MCF 10A (cell line): ENCODE measurements around the gene AARS2. TPM values are rescaled to one million over a fixed set of nuclear protein-coding genes. Genes with fewer than 3 reads are reported as not detected.

ENCODE experiments used
- BruUV-seq: library from RNA; stranded (reverse); fragments of 400-500 nt; replicated peaks from 2 replicates; lab custom pipeline; 2021; lab: Mats Ljungman, UMichigan
- CTCF ChIA-PET: fragments of 300-600 bp; sonication (Branson Sonifier 250); formaldehyde crosslinking; extraction: SDS; loops from one replicate; lab custom pipeline; 2021; ENCODE audit warnings: antibody characterized with exemption, inconsistent platforms; lab: Yijun Ruan, JAX
- POLR2A ChIA-PET: fragments of 300-600, 350-650 bp; sonication (Branson Sonifier 250); formaldehyde crosslinking; extraction: SDS; loops from one replicate; lab custom pipeline; 2020; ENCODE audit warnings: antibody characterized with exemption, inconsistent platforms; lab: Yijun Ruan, JAX
- DNase-seq: peaks from one replicate; pipeline ENCODE4 v3.0.0-alpha.2; 2018; ENCODE audit not compliant: unreplicated experiment
- H3K27ac Mint-ChIP-seq: one replicate; pipeline ENCODE4 v1.8.0; 2022; ENCODE audit warnings: mild to moderate bottlenecking, low read depth, mixed read lengths; ENCODE audit not compliant: unreplicated experiment
- H3K27me3 Mint-ChIP-seq: one replicate; pipeline ENCODE4 v1.8.0; 2022; ENCODE audit warnings: mixed read lengths; ENCODE audit not compliant: insufficient read depth, unreplicated experiment
- H3K36me3 Mint-ChIP-seq: one replicate; pipeline ENCODE4 v1.8.0; 2022; ENCODE audit warnings: mild to moderate bottlenecking, moderate library complexity, mixed read lengths; ENCODE audit not compliant: insufficient read depth, unreplicated experiment
- H3K4me1 Mint-ChIP-seq: one replicate; pipeline ENCODE4 v1.8.0; 2022; ENCODE audit warnings: mixed read lengths; ENCODE audit not compliant: insufficient read depth, unreplicated experiment
- H3K4me3 Mint-ChIP-seq: one replicate; pipeline ENCODE4 v1.8.0; 2022; ENCODE audit warnings: mild to moderate bottlenecking, moderate library complexity, mixed read lengths; ENCODE audit not compliant: unreplicated experiment
- H3K9me3 Mint-ChIP-seq: one replicate; pipeline ENCODE4 v1.8.0; 2022; ENCODE audit warnings: mixed read lengths; ENCODE audit not compliant: unreplicated experiment
- intact Hi-C: fragments of 100-400 bp; cut with micrococcal nuclease; formaldehyde crosslinking; loops from 2 replicates; pipeline ENCODE4 v1.14.1; 2022
- total RNA-seq: library from RNA; stranded (reverse); gene quantifications from 2 replicates; pipeline ENCODE4 v1.2.3, GENCODE V29; 2022
- TF ChIP-seq, protein P1 (sequence below): fragments of 200-600 bp; IDR thresholded peaks from one replicate; pipeline ENCODE4 v1.8.0; 2022; ENCODE audit warnings: antibody characterized with exemption, mild to moderate bottlenecking; ENCODE audit not compliant: unreplicated experiment

AARS2 gene
- total RNA-seq, 1 experiment from 2014 or later: 15.5 TPM

DNA sequence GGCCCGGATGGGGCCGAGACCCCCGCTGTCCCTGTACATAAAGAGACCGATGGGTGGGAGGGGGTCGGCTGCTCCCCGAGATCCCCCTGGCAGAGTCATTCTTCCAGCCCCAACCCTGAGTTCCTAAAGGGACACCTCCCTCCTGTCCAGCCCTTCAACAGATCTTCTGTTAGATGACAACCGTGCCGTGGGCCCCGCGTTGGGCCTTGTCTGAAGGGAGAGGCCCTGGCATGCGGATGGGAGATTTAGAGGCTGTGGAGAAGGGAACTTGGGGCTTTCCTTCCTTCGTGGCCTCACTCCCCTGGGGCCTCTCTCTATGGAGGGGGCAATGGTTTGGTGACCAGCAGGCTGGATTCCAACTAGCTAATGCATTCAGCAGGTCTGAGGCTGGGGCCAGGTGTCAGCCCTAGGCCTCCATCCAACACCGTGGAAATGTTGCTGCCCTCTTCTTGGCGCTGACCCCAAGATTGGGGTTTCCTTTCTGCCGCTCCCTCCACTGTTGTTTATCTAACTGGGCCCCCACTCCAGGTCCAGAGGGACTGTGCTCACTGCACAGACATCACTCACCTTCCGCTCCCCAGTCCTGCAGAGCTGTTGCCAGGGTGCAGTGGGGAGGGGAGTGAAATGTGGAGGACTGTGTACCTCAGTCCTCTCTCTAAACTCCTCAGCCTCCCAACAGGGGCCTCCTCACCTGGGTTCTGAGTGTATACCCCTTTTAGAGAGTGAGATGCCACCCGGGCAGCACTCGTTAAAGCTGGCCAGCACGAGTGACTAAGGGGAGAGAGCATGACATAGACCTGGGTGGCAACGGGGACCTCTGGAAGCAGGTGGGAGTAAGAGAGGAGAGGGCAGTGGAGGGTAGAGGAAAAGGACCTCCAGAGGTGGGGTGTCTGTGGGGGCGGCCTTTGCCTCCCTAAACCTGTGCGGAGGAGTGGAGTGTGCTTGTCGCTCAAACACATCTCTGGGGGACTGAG lies 36.2 kb downstream of the AARS2 start:
- Mint-ChIP-seq H3K27ac (no peak overlapping the region), H3K9me3 (no peaks in the 10 kb centered on the region), H3K4me3 (no peak overlapping the region), H3K27me3 (peaks cover 51% of the 10 kb centered on the region), H3K36me3 (no peaks in the 10 kb centered on the region), H3K4me1 (no peaks in the 10 kb centered on the region)
- ChIA-PET POLR2A (no interaction called here), CTCF (interaction anchor here (0.8 to 2.0 kb wide), 3 partner anchors 9 to 124 kb away, joined by 3 to 9 read pairs (median 4); partner anchors contain the start of gene AARS2)
- intact Hi-C loops: no loop called here
- no peak for DNase-seq
- BruUV-seq: no TSS peak
- TF ChIP-seq, protein P1, sequence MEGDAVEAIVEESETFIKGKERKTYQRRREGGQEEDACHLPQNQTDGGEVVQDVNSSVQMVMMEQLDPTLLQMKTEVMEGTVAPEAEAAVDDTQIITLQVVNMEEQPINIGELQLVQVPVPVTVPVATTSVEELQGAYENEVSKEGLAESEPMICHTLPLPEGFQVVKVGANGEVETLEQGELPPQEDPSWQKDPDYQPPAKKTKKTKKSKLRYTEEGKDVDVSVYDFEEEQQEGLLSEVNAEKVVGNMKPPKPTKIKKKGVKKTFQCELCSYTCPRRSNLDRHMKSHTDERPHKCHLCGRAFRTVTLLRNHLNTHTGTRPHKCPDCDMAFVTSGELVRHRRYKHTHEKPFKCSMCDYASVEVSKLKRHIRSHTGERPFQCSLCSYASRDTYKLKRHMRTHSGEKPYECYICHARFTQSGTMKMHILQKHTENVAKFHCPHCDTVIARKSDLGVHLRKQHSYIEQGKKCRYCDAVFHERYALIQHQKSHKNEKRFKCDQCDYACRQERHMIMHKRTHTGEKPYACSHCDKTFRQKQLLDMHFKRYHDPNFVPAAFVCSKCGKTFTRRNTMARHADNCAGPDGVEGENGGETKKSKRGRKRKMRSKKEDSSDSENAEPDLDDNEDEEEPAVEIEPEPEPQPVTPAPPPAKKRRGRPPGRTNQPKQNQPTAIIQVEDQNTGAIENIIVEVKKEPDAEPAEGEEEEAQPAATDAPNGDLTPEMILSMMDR: no peak

DNA sequence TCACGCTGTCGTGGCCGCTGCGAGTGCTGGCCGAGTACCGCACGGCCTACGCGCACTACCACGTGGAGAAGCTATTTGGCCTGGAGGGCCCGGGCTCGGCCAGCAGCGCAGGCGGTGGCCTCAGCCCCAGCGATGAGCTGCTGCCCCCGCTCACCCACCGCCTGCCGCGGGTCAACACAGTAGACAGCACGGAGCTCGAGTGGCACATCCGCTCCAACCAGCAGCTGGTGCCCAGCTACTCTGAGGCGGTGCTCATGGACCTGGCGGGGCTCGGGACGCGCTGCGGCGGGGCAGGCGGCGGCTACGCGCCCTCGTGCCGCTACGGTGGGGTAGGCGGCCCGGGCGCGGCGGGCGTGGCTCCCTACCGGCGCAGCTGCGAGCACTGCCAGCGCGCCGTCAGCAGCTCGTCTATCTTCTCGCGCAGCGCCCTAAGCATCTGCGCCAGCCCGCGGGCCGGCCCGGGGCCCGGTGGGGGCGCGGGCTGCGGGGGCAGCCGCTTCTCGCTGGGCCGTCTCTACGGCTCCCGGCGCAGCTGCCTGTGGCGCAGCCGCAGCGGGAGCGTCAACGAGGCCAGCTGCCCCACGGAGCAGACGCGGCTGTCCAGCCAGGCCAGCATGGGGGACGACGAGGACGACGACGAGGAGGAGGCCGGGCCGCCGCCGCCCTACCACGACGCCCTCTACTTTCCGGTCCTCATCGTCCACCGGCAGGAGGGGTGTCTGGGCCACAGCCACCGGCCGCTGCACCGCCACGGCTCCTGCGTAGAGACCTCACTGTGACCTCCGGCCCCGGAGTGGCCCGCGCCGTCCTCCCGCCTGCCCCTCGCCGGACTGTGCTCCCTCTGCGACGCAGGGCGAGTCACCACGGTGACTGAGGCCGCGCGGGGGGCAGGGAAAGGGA lies 37.1 kb downstream of the AARS2 start:
- no peak for DNase-seq
- Mint-ChIP-seq H3K4me1 (no peaks in the 10 kb centered on the region), H3K27ac (no peak overlapping the region), H3K4me3 (no peak overlapping the region), H3K27me3 (peaks cover 51% of the 10 kb centered on the region), H3K36me3 (no peaks in the 10 kb centered on the region), H3K9me3 (no peaks in the 10 kb centered on the region)
- intact Hi-C loops: no loop called here
- TF ChIP-seq, protein P1: no peak
- CTCF ChIA-PET: no interaction called here
- no TSS peak for BruUV-seq
- POLR2A ChIA-PET: no interaction called here

DNA sequence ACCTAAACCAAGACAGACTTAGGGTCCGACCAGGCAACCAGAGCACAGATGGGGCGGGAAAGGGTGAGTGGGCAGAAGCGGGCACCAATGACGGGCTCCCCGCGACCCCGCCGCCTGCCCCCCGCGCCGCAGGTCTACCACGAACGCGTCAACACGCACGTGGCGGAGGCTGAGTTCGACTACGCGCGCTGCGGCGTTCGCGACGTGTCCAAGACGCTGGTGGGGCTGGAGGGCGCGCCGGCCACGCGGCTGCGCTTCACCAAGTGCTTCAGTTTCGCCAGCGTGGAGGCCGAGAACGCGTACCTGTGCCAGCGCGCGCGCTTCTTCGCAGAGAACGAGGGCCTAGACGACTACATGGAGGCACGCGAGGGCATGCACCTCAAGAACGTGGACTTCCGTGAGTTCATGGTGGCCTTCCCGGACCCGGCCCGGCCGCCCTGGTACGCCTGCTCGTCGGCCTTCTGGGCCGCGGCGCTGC lies 37.8 kb downstream of the AARS2 start:
- no peak for DNase-seq
- TF ChIP-seq, protein P1: no peak
- no TSS peak for BruUV-seq
- Mint-ChIP-seq H3K4me3 (no peak overlapping the region), H3K36me3 (no peaks in the 10 kb centered on the region), H3K4me1 (no peaks in the 10 kb centered on the region), H3K9me3 (no peaks in the 10 kb centered on the region), H3K27me3 (peaks cover 54% of the 10 kb centered on the region), H3K27ac (no peak overlapping the region)
- ChIA-PET CTCF (interaction anchor here (0.7 kb wide), 1 partner anchor 17 kb away, joined by 3 read pairs; no protein-coding TSS in a partner anchor), POLR2A (no interaction called here)
- intact Hi-C loops: no loop called here
